Osteoblast (primary cell): ENCODE measurements around the gene CHTF18. TPM values are rescaled to one million over a fixed set of nuclear protein-coding genes. Genes with fewer than 3 reads are reported as not detected.
A peak's percentile ranks its signal among the peaks of the same experiment; 100 is the strongest.
"Not testable (repeated sequence)": the region's sequence is repeated elsewhere in the genome, so short reads cannot be mapped to it uniquely, and the experiment has no call there.

ENCODE experiments used
- DNase-seq: peaks from one replicate; pipeline ENCODE4 v3.0.0; 2011; ENCODE audit warnings: low spot score, mixed read lengths; ENCODE audit not compliant: insufficient read length; ENCODE audit errors: missing footprints
- H2AFZ ChIP-seq: 2 replicates; pipeline ENCODE4 v1.6.0; 2011; ENCODE audit warnings: mild to moderate bottlenecking, low read length
- H3K27ac ChIP-seq: 2 replicates; pipeline ENCODE4 v1.5.1; 2011; ENCODE audit warnings: mild to moderate bottlenecking, low read depth, low read length, moderate library complexity
- H3K27me3 ChIP-seq: 2 replicates; pipeline ENCODE4 v1.6.0; 2012; ENCODE audit warnings: mild to moderate bottlenecking, control low read depth, inconsistent platforms, low read length, moderate library complexity; ENCODE audit not compliant: insufficient read depth
- H3K36me3 ChIP-seq: 2 replicates; pipeline ENCODE4 v1.5.1; 2011; ENCODE audit warnings: mild to moderate bottlenecking, low read length, control low read depth, moderate library complexity; ENCODE audit not compliant: insufficient read depth
- H3K4me1 ChIP-seq: 2 replicates; pipeline ENCODE4 v1.5.1; 2011; ENCODE audit warnings: mild to moderate bottlenecking, low read length, control low read depth, moderate library complexity; ENCODE audit not compliant: insufficient read depth
- H3K4me2 ChIP-seq: 2 replicates; pipeline ENCODE4 v1.6.0; 2011; ENCODE audit warnings: mild to moderate bottlenecking, low read length; ENCODE audit not compliant: insufficient read depth
- H3K4me3 ChIP-seq: fragments of 200-600 bp; sonication (generic); 3 replicates; pipeline ENCODE4 v1.5.1; 2012; ENCODE audit warnings: mild to moderate bottlenecking, low read length, inconsistent platforms; ENCODE audit not compliant: insufficient read depth
- H3K79me2 ChIP-seq: 2 replicates; pipeline ENCODE4 v1.6.0; 2012; ENCODE audit warnings: mild to moderate bottlenecking, low read length, control low read depth, inconsistent platforms; ENCODE audit not compliant: insufficient read depth
- H3K9me3 ChIP-seq: 2 replicates; pipeline ENCODE4 v1.5.1; 2011; ENCODE audit warnings: low read depth, low read length, control low read depth
- H4K20me1 ChIP-seq: 2 replicates; pipeline ENCODE4 v1.6.0; 2012; ENCODE audit warnings: mild to moderate bottlenecking, low read length, control low read depth; ENCODE audit not compliant: insufficient read depth
- CTCF ChIP-seq: IDR thresholded peaks from 2 replicates; pipeline ENCODE4 v1.5.1; 2011; ENCODE audit warnings: mild to moderate bottlenecking, low read depth, low read length, moderate library complexity; ENCODE audit errors: extremely low read depth
- total RNA-seq: library from RNA; depleted of rRNA; stranded (reverse); fragments of >200 nt; gene quantifications from 2 replicates; pipeline ENCODE4 v1.2.3, GENCODE V29; 2012

Gene CHTF18
- total RNA-seq, 1 donor: 3.3 TPM

GRCh38 chr16:740764-741505, 47.5 kb upstream of the CHTF18 start, which contains the start of gene CIAO3:
Gene CIAO3 (minus strand): TSS chr16:740997. CDS start chr16:740985, 12 bp downstream.
- Histone ChIP-seq H3K9me3 (no peaks in the 10 kb centered on the region), H3K4me1 (peaks cover 12% of the 10 kb centered on the region), H3K27me3 (no peaks in the 10 kb centered on the region), H3K79me2 (peaks cover 8% of the 10 kb centered on the region), H3K4me3 (peak within 1 kb of the TSS; percentile 90), H4K20me1 (peaks cover 4% of the 10 kb centered on the region), H3K36me3 (peaks cover 14% of the 10 kb centered on the region), H3K27ac (peak within 1 kb of the TSS; percentile 63), H3K4me2 (peak within 1 kb of the TSS; percentile 88), H2AFZ (peak within 1 kb of the TSS; percentile 94)
- peak; percentile 76 for TF ChIP-seq CTCF
- peak; percentile 100 for DNase-seq

- no peak for TF ChIP-seq CTCF
- no peak overlapping the region for H3K27ac ChIP-seq
- H3K79me2 ChIP-seq: peaks cover 8% of the 10 kb centered on the region
- H3K4me2 ChIP-seq: no peak overlapping the region
- DNase-seq: no peak
- no peaks in the 10 kb centered on the region for H3K27me3 ChIP-seq
- no peaks in the 10 kb centered on the region for H3K9me3 ChIP-seq
- peaks cover 4% of the 10 kb centered on the region for H4K20me1 ChIP-seq
- no peak overlapping the region for H2AFZ ChIP-seq
- peaks cover 12% of the 10 kb centered on the region for H3K4me1 ChIP-seq
- peaks cover 4% of the 10 kb centered on the region for H3K36me3 ChIP-seq
- H3K4me3 ChIP-seq: no peak overlapping the region
Measured at GRCh38 chr16:741986-742629, 46.3 kb upstream of the CHTF18 start.

- not testable (repeated sequence) for H3K36me3 ChIP-seq, H3K4me2 ChIP-seq, DNase-seq, H2AFZ ChIP-seq, H3K9me3 ChIP-seq, H4K20me1 ChIP-seq, H3K4me3 ChIP-seq, H3K27me3 ChIP-seq, H3K27ac ChIP-seq, H3K79me2 ChIP-seq
- peaks cover 12% of the 10 kb centered on the region for H3K4me1 ChIP-seq
Measured at GRCh38 chr16:742894-743293, 45.5 kb upstream of the CHTF18 start.

- H3K27me3 ChIP-seq: no peaks in the 10 kb centered on the region
- no peak overlapping the region for H3K4me2 ChIP-seq
- DNase-seq: no peak
- H2AFZ ChIP-seq: no peak overlapping the region
- no peaks in the 10 kb centered on the region for H3K9me3 ChIP-seq
- H3K36me3 ChIP-seq: no peaks in the 10 kb centered on the region
- TF ChIP-seq CTCF: no peak
- H3K4me3 ChIP-seq: no peak overlapping the region
- H4K20me1 ChIP-seq: peaks cover 4% of the 10 kb centered on the region
- H3K27ac ChIP-seq: no peak overlapping the region
- peaks cover 12% of the 10 kb centered on the region for H3K4me1 ChIP-seq
- peaks cover 8% of the 10 kb centered on the region for H3K79me2 ChIP-seq
Measured at GRCh38 chr16:743794-744500, 44.5 kb upstream of the CHTF18 start.
